Adrenal gland (tissue), 5 donors: ENCODE results near the gene MINK1.

Experiments
- POLR2A ChIP-seq, 2 donors: fragments of 450-650 bp; IDR thresholded peaks; one replicate each; pipeline ENCODE4 v1.6.1; 2017; ENCODE audit warnings: antibody characterized with exemption in 2 of 2, mild to moderate bottlenecking in 2 of 2, moderate library complexity in 1 of 2
- TF ChIP-seq, protein P1 (sequence below), 6 experiments: fragments of 450-650 bp in 4 of 6; fragments of 200-600 bp in 2 of 6; sonication (generic) in 1 of 6; IDR thresholded peaks; 1 replicate in 5 of 6; 2 replicates in 1 of 6; pipeline versions ENCODE4 v1.5.1 to v1.8.0; 2016 to 2021; ENCODE audit warnings: antibody characterized with exemption in 6 of 6, mild to moderate bottlenecking in 2 of 6, moderate library complexity in 1 of 6
- donor health status: DM: no; HTN: no; CAD: no.

DNA sequence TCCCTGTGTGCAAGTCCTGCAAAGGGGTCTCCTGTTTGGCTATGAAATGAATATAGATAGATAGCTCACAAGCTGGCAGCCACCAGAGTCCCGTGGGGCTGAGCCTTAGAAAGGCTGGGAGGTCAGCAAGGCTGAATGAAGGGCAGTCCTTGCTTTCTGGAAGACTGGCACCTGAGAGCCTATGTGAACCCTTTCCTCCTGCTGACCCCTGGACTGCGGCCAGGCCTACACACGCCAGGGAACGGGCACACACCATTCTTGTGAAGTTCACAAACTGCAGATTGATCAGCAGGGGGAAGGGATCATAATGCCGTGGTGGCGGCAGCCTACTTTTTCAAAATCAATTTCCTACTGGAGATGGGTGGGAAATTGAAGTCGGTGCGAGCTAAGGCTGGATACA, 65.2 kb downstream of the MINK1 start:
- TF ChIP-seq, protein P1, sequence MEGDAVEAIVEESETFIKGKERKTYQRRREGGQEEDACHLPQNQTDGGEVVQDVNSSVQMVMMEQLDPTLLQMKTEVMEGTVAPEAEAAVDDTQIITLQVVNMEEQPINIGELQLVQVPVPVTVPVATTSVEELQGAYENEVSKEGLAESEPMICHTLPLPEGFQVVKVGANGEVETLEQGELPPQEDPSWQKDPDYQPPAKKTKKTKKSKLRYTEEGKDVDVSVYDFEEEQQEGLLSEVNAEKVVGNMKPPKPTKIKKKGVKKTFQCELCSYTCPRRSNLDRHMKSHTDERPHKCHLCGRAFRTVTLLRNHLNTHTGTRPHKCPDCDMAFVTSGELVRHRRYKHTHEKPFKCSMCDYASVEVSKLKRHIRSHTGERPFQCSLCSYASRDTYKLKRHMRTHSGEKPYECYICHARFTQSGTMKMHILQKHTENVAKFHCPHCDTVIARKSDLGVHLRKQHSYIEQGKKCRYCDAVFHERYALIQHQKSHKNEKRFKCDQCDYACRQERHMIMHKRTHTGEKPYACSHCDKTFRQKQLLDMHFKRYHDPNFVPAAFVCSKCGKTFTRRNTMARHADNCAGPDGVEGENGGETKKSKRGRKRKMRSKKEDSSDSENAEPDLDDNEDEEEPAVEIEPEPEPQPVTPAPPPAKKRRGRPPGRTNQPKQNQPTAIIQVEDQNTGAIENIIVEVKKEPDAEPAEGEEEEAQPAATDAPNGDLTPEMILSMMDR (IDR thresholded peaks at IDR 0.05) = no peak
- TF ChIP-seq POLR2A (IDR thresholded peaks at IDR 0.05) = no peak
